Calu3 (cell line): Measurements from ENCODE around the gene FOXN3. TPM values are rescaled to one million over a fixed set of nuclear protein-coding genes. Genes with fewer than 3 reads are reported as not detected.
"Not testable (repeated sequence)": the region's sequence is repeated elsewhere in the genome, so short reads cannot be mapped to it uniquely, and the experiment has no call there.

Experiments used
- BruUV-seq: library from RNA; stranded (reverse); fragments of 400-500 nt; replicated peaks from 2 replicates; lab custom pipeline; 2021; lab: Mats Ljungman, UMichigan
- CTCF ChIA-PET: fragments of 300-600 bp; sonication (Branson Sonifier 250); formaldehyde crosslinking; loops from one replicate; lab custom pipeline; 2022; ENCODE audit warnings: antibody characterized with exemption; lab: Charles Lee
- DNase-seq: peaks from one replicate; pipeline ENCODE4 v3.0.0; 2022
- H3K27ac Mint-ChIP-seq: one replicate; pipeline ENCODE4 v1.8.0; 2022; ENCODE audit warnings: mixed read lengths; ENCODE audit not compliant: unreplicated experiment
- H3K27me3 Mint-ChIP-seq: one replicate; pipeline ENCODE4 v1.8.0; 2022; ENCODE audit warnings: mixed read lengths; ENCODE audit not compliant: unreplicated experiment
- H3K36me3 Mint-ChIP-seq: one replicate; pipeline ENCODE4 v1.8.0; 2022; ENCODE audit warnings: mild to moderate bottlenecking, moderate library complexity, mixed read lengths; ENCODE audit not compliant: insufficient read depth, unreplicated experiment
- H3K4me1 Mint-ChIP-seq: one replicate; pipeline ENCODE4 v1.8.0; 2022; ENCODE audit warnings: mild to moderate bottlenecking, low read depth, mixed read lengths; ENCODE audit not compliant: unreplicated experiment
- H3K4me3 Mint-ChIP-seq: one replicate; pipeline ENCODE4 v1.8.0; 2022; ENCODE audit warnings: mild to moderate bottlenecking, low read depth, moderate library complexity, mixed read lengths; ENCODE audit not compliant: unreplicated experiment
- H3K9me3 Mint-ChIP-seq: one replicate; pipeline ENCODE4 v1.8.0; 2022; ENCODE audit warnings: low read depth, mixed read lengths; ENCODE audit not compliant: unreplicated experiment
- intact Hi-C: fragments of 100-400 bp; cut with micrococcal nuclease; formaldehyde crosslinking; loops from one replicate; pipeline ENCODE4 v1.10.0; 2022; ENCODE audit not compliant: unreplicated experiment
- total RNA-seq: library from RNA; stranded (reverse); gene quantifications from 2 replicates; pipeline ENCODE4 v1.2.3, GENCODE V29; 2022
- TF ChIP-seq, protein P1 (sequence below): fragments of 200-600 bp; IDR thresholded peaks from one replicate; pipeline ENCODE4 v1.8.0; 2022; ENCODE audit warnings: antibody characterized with exemption; ENCODE audit not compliant: unreplicated experiment

The FOXN3 gene
- total RNA-seq, 1 experiment from 2014 or later, result 11.8 TPM

DNA sequence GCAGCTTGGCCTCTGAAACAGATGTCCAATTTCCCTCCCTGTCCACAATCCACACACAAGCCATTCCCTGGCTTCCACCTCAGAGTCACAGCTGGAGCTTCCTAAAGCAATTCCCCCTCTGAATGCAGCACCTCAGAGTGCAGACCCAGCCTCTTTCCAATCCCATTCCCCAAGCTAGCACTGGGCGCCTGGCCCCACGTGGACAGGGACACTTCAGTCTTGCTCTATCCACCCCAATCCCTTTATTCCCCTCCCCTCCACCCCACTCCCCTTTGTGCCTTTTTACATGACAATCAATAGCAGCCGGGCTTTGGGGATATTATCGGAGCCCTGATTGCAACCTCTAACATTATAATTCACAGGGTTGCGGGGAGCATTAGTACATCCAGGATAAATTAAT is 300.0 kb downstream of the FOXN3 start:
- Mint-ChIP-seq H3K4me3 (no peak overlapping the region), H3K9me3 (no peaks in the 10 kb centered on the region), H3K4me1 (no peaks in the 10 kb centered on the region), H3K27me3 (peaks cover 12% of the 10 kb centered on the region), H3K36me3 (no peaks in the 10 kb centered on the region), H3K27ac (no peak overlapping the region)
- no peak for DNase-seq
- CTCF ChIA-PET, result no interaction called here
- TF ChIP-seq, protein P1, sequence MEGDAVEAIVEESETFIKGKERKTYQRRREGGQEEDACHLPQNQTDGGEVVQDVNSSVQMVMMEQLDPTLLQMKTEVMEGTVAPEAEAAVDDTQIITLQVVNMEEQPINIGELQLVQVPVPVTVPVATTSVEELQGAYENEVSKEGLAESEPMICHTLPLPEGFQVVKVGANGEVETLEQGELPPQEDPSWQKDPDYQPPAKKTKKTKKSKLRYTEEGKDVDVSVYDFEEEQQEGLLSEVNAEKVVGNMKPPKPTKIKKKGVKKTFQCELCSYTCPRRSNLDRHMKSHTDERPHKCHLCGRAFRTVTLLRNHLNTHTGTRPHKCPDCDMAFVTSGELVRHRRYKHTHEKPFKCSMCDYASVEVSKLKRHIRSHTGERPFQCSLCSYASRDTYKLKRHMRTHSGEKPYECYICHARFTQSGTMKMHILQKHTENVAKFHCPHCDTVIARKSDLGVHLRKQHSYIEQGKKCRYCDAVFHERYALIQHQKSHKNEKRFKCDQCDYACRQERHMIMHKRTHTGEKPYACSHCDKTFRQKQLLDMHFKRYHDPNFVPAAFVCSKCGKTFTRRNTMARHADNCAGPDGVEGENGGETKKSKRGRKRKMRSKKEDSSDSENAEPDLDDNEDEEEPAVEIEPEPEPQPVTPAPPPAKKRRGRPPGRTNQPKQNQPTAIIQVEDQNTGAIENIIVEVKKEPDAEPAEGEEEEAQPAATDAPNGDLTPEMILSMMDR, result no peak
- BruUV-seq, result no TSS peak
- intact Hi-C loops, result no loop called here

DNA sequence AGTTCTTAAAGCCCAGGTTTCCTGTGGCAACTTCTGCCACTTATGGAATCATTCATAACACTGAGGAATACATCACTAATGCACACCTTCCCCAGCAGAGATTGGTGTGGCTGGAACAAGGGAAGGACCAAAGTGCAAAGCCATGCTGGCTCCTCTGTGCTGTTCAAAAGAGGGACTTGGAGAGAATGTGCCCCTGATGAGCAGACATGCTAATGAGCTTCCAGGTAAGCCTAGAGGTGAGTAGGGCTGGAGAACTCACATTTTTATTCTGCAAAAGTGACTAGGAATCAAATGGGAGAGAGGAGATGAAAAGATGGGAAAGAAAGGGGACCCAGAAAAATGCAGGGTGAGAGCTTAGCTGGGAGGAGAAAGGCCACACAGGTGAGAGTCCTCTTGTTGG is 302.9 kb downstream of the FOXN3 start:
- no peak for DNase-seq
- TF ChIP-seq, protein P1, result no peak
- Mint-ChIP-seq H3K9me3 (no peaks in the 10 kb centered on the region), H3K36me3 (no peaks in the 10 kb centered on the region), H3K27me3 (peaks cover 12% of the 10 kb centered on the region), H3K27ac (no peak overlapping the region), H3K4me3 (no peak overlapping the region), H3K4me1 (no peaks in the 10 kb centered on the region)
- intact Hi-C loops, result no loop called here
- CTCF ChIA-PET, result interaction anchor here (0.7 kb wide), 1 partner anchor 100 kb away, joined by 3 read pairs; no protein-coding TSS in a partner anchor
- BruUV-seq, result no TSS peak

GRCh38 chr14:89112720-89113119 is 304.3 kb downstream of the FOXN3 start:
- H3K4me1 Mint-ChIP-seq, result no peaks in the 10 kb centered on the region
- H3K27me3 Mint-ChIP-seq, result peaks cover 12% of the 10 kb centered on the region
- H3K27ac Mint-ChIP-seq, result no peak overlapping the region
- intact Hi-C loops, result no loop called here
- no TSS peak for BruUV-seq
- no peak overlapping the region for H3K4me3 Mint-ChIP-seq
- DNase-seq, result no peak
- TF ChIP-seq, protein P1, result no peak
- no peaks in the 10 kb centered on the region for H3K9me3 Mint-ChIP-seq
- no peaks in the 10 kb centered on the region for H3K36me3 Mint-ChIP-seq
- CTCF ChIA-PET, result interaction anchor here (0.7 kb wide), 1 partner anchor 81 kb away, joined by 3 read pairs; no protein-coding TSS in a partner anchor

- DNase-seq, H3K9me3 Mint-ChIP-seq, CTCF ChIA-PET, H3K4me1 Mint-ChIP-seq, intact Hi-C loops, H3K27ac Mint-ChIP-seq, H3K36me3 Mint-ChIP-seq, BruUV-seq, H3K4me3 Mint-ChIP-seq: not testable (repeated sequence)
- peaks cover 12% of the 10 kb centered on the region for H3K27me3 Mint-ChIP-seq
These were observed 305.1 kb downstream of the FOXN3 start for GRCh38 chr14:89111766-89112543.

GRCh38 chr14:89111232-89111631 is 305.8 kb downstream of the FOXN3 start:
- BruUV-seq, CTCF ChIA-PET, H3K9me3 Mint-ChIP-seq: not testable (repeated sequence)

More at GRCh38 chr14:89111232-89111631, 305.8 kb downstream of the FOXN3 start:
- H3K4me1 Mint-ChIP-seq, DNase-seq, H3K4me3 Mint-ChIP-seq, H3K36me3 Mint-ChIP-seq, H3K27ac Mint-ChIP-seq, intact Hi-C loops: not testable (repeated sequence)
- peaks cover 12% of the 10 kb centered on the region for H3K27me3 Mint-ChIP-seq
